GM12878 (cell line): ENCODE data around the gene RFTN2. TPM values are rescaled to one million over a fixed set of nuclear protein-coding genes. Genes with fewer than 3 reads are reported as not detected.

Experiments used
- ATAC-seq: fragments of 200-7000 bp; cut with Tn5 transposase; 3 replicates; pipeline ENCODE4 v1.9.1; 2020; ENCODE audit warnings: mild to moderate bottlenecking, moderate library complexity
- BruUV-seq: library from RNA; stranded (reverse); fragments of 400-500 nt; replicated peaks from 2 replicates; lab custom pipeline; 2021; lab: Mats Ljungman, UMichigan
- CTCF ChIA-PET: fragments of 300-600 bp; sonication (Branson Sonifier 250); formaldehyde crosslinking; extraction: SDS; loops from one replicate; lab custom pipeline; 2021; ENCODE audit warnings: inconsistent platforms; lab: Yijun Ruan, JAX
- POLR2A ChIA-PET: fragments of 350-600 bp; formaldehyde crosslinking; extraction: SDS; loops from one replicate; lab custom pipeline; 2021; ENCODE audit warnings: inconsistent platforms; lab: Charles Lee
- RAD21 ChIA-PET: fragments of 300-600 bp; sonication (Branson Sonifier 250); formaldehyde crosslinking; loops from one replicate; lab custom pipeline; 2023; ENCODE audit warnings: antibody characterized with exemption; ENCODE audit not compliant: unreplicated experiment; lab: Charles Lee
- SMC1A ChIA-PET: fragments of 300-600 bp; sonication (Branson Sonifier 250); formaldehyde crosslinking; loops from one replicate; lab custom pipeline; 2023; ENCODE audit not compliant: unreplicated experiment, uncharacterized antibody; lab: Charles Lee
- DNase-seq: peaks from one replicate; pipeline ENCODE4 v3.0.0-alpha.2; 2011; ENCODE audit warnings: low read depth, low spot score
- FAIRE-seq: peaks from 3 replicates; lab custom pipeline; 2011; peaks lifted over from hg19 to GRCh38; lab: Jason Lieb, UNC
- H2AFZ ChIP-seq: 2 replicates; pipeline ENCODE4 v1.6.0; 2011; ENCODE audit warnings: low read depth, low read length, control low read depth; ENCODE audit not compliant: control insufficient read depth
- H3K27ac ChIP-seq: 2 replicates; pipeline ENCODE4 v1.5.1; 2011; ENCODE audit warnings: control low read depth; ENCODE audit not compliant: control insufficient read depth, insufficient read depth
- H3K27me3 ChIP-seq, 2 experiments: replicated peaks in 1 of 2; 2 replicates each; pipeline versions ENCODE4 v1.6.0 to v1.6.1; 2011; ENCODE audit warnings: low read length in 1 of 2; ENCODE audit not compliant: control insufficient read depth in 2 of 2, insufficient read depth in 2 of 2
- H3K36me3 ChIP-seq, 2 experiments: 2 replicates each; pipeline ENCODE4 v1.5.1; 2011; ENCODE audit warnings: low read length in 1 of 2; ENCODE audit not compliant: control insufficient read depth in 2 of 2, insufficient read depth in 2 of 2
- H3K4me1 ChIP-seq: 2 replicates; pipeline ENCODE4 v1.6.1; 2011; ENCODE audit warnings: mild to moderate bottlenecking, low read length, moderate library complexity, mixed read lengths; ENCODE audit not compliant: control insufficient read depth, insufficient read depth
- H3K4me2 ChIP-seq: 2 replicates; pipeline ENCODE4 v1.6.0; 2011; ENCODE audit warnings: control low read depth; ENCODE audit not compliant: control insufficient read depth, insufficient read depth
- H3K4me3 ChIP-seq: fragments of 200-600 bp; sonication (generic); 2 replicates; pipeline ENCODE4 v1.5.1; 2016
- H3K79me2 ChIP-seq: 2 replicates; pipeline ENCODE4 v1.6.0; 2011; ENCODE audit warnings: low read length; ENCODE audit not compliant: control insufficient read depth, insufficient read depth
- H3K9ac ChIP-seq: 2 replicates; pipeline ENCODE4 v1.8.0; 2011; ENCODE audit warnings: low read length, control low read depth, mixed read lengths; ENCODE audit not compliant: control insufficient read depth, insufficient read depth
- H3K9me3 ChIP-seq: replicated peaks from 3 replicates; pipeline ENCODE4 v1.5.1; 2011; ENCODE audit warnings: mild to moderate bottlenecking, low read length; ENCODE audit not compliant: control insufficient read depth, insufficient read depth
- H4K20me1 ChIP-seq: 2 replicates; pipeline ENCODE4 v1.6.0; 2011; ENCODE audit not compliant: control insufficient read depth, insufficient read depth
- ATF2 ChIP-seq: IDR thresholded peaks from 2 replicates; pipeline ENCODE4 v1.6.1; 2012; ENCODE audit warnings: low read length, inconsistent platforms
- BCL11A ChIP-seq: IDR thresholded peaks from 2 replicates; pipeline ENCODE4 v1.6.1; 2011; ENCODE audit warnings: low read depth, low read length
- HDAC6 ChIP-seq: fragments of 200-600 bp; sonication (generic); IDR thresholded peaks from one replicate; pipeline ENCODE4 v1.8.0; 2017; ENCODE audit warnings: antibody characterized with exemption; ENCODE audit not compliant: unreplicated experiment
- MXI1 ChIP-seq: fragments of 150-350 bp; IDR thresholded peaks from 2 replicates; pipeline ENCODE4 v1.6.1; 2011; ENCODE audit warnings: low read depth, mild to moderate bottlenecking, inconsistent platforms, low read length, improper control_type of control experiment
- MYB ChIP-seq: fragments of 150-350 bp; IDR thresholded peaks from 2 replicates; pipeline ENCODE4 v1.6.1; 2014; ENCODE audit warnings: mild to moderate bottlenecking, low read depth, low read length, borderline replicate concordance
- NKRF ChIP-seq: fragments of 450-650 bp; conservative IDR thresholded peaks from 2 replicates; pipeline ENCODE4 v1.6.1; 2017; ENCODE audit warnings: mild to moderate bottlenecking, moderate library complexity
- ZNF592 ChIP-seq: fragments of 450-650 bp; IDR thresholded peaks from 2 replicates; pipeline ENCODE4 v1.6.1; 2017; ENCODE audit warnings: mild to moderate bottlenecking, moderate library complexity
- WGBS: methylation state at CpG from one replicate; pipeline ENCODE4 v1.1.6; 2016; ENCODE audit warnings: low lambda C conversion rate; ENCODE audit not compliant: insufficient replicate concordance, insufficient coverage; ENCODE audit errors: missing lambda C conversion rate; 5-methylcytosine and 5-hydroxymethylcytosine counted together
- in situ Hi-C: fragments of 300-500 bp; cut with MboI; formaldehyde crosslinking; loops from 9 replicates; pipeline ENCODE4 v1.14.3; 2018; ENCODE audit warnings: mixed read lengths
- intact Hi-C: fragments of 100-400 bp; cut with micrococcal nuclease; formaldehyde crosslinking; loops from one replicate; pipeline ENCODE4 v1.14.2; 2022; ENCODE audit not compliant: unreplicated experiment
- polyA plus RNA-seq, 11 experiments: library from polyadenylated mRNA; depleted of rRNA in 4 of 11; unstranded in 6 of 11; stranded (reverse) in 5 of 11; fragments of >200 nt; fragmentation: Nextera tagmentation in 4 of 11; fragmentation: Illumina TruSeq in 1 of 11; extraction: Ambion mirVana in 4 of 11; extraction: Trizol in 1 of 11; gene quantifications; 1 replicate in 1 of 11; 2 replicates in 10 of 11; pipeline versions ENCODE4 v1.2.1 to v1.2.3, GENCODE V29; 2011 to 2016; ENCODE audit warnings: inconsistent platforms in 2 of 11, missing spikeins in 2 of 11, low read depth in 1 of 11
- total RNA-seq, 4 experiments: library from RNA; depleted of rRNA in 3 of 4; stranded (reverse); fragments of >200 nt in 3 of 4; fragmentation: Illumina TruSeq in 1 of 4; extraction: Trizol in 1 of 4; gene quantifications; 2 replicates each; pipeline versions ENCODE4 v1.2.1 to v1.2.3, GENCODE V29; 2013 to 2021

Gene RFTN2
- total and polyA plus RNA-seq, 10 of the 15 experiments (the other 5 are each of a cell fraction or from before 2014, with no cell fraction given) = 0.09 to 0.23 TPM; not detected in 8

- ATAC-seq (no peak), DNase-seq (no peak), FAIRE-seq (no peak)
- CTCF ChIA-PET = no interaction called here
- H3K36me3 ChIP-seq = no peaks in the 10 kb centered on the region
- BruUV-seq = no TSS peak
- H4K20me1 ChIP-seq = no peaks in the 10 kb centered on the region
- in situ Hi-C loops = no loop called here
- SMC1A ChIA-PET = interaction anchor here (0.6 kb wide), 1 partner anchor 574 kb away, joined by 3 read pairs; no protein-coding TSS in a partner anchor
- no peaks in the 10 kb centered on the region; the same call in 2 of the 3 replicates for H3K9me3 ChIP-seq
- no peak overlapping the region for H3K9ac ChIP-seq
- POLR2A ChIA-PET = no interaction called here
- RAD21 ChIA-PET = no interaction called here
- 41% methylated on average over 1 of the region's 1 CpG for WGBS
- no peak overlapping the region for H3K27ac ChIP-seq
- no peaks in the 10 kb centered on the region for H3K4me1 ChIP-seq
- no peak overlapping the region for H2AFZ ChIP-seq
- H3K4me2 ChIP-seq = no peak overlapping the region
- H3K79me2 ChIP-seq = no peaks in the 10 kb centered on the region
- TF ChIP-seq MXI1 (no peak), NKRF (no peak), MYB (no peak), BCL11A (no peak), ZNF592 (no peak), HDAC6 (no peak), ATF2 (no peak)
- H3K27me3 ChIP-seq = no peaks in the 10 kb centered on the region
- no peak overlapping the region for H3K4me3 ChIP-seq
- intact Hi-C loops = no loop called here
Measured at GRCh38 chr2:197620133-197620532, 55.3 kb downstream of the RFTN2 start.
